H1 (cell line): ENCODE results near the gene RNF114. TPM values are rescaled to one million over a fixed set of nuclear protein-coding genes. Genes with fewer than 3 reads are reported as not detected.

Experiments used
- ASH2L ChIP-seq: fragments of 200-600, 300-600 bp; sonication (generic); IDR thresholded peaks from one replicate; pipeline ENCODE4 v1.7.1; 2017; ENCODE audit warnings: low read length
- CREB1 ChIP-seq: IDR thresholded peaks from 2 replicates; pipeline ENCODE4 v1.6.1; 2012; ENCODE audit warnings: inconsistent platforms
- GABPA ChIP-seq: IDR thresholded peaks from 2 replicates; pipeline ENCODE4 v1.6.1; 2011; ENCODE audit warnings: mild to moderate bottlenecking, low read length, moderate library complexity, borderline replicate concordance; ENCODE audit not compliant: insufficient read depth
- PHF8 ChIP-seq: fragments of 200-600 bp; sonication (generic); conservative IDR thresholded peaks from 2 replicates; pipeline ENCODE4 v1.7.1; 2012; ENCODE audit warnings: low read depth, mild to moderate bottlenecking, inconsistent platforms, low read length, moderate library complexity
- RNF2 ChIP-seq: fragments of 200-900, 300-1000 bp; sonication (generic); IDR thresholded peaks from 2 replicates; pipeline ENCODE4 v1.7.1; 2016; ENCODE audit warnings: borderline replicate concordance, low read depth, mild to moderate bottlenecking, antibody characterized with exemption, low read length; ENCODE audit not compliant: poor library complexity, severe bottlenecking; ENCODE audit errors: missing control alignments
- RXRA ChIP-seq: IDR thresholded peaks from 2 replicates; pipeline ENCODE4 v1.6.1; 2011; ENCODE audit warnings: low read depth, mild to moderate bottlenecking, low read length, moderate library complexity; ENCODE audit not compliant: insufficient read depth
- polyA plus RNA-seq, 7 experiments: library from polyadenylated mRNA; depleted of rRNA in 3 of 7; stranded (reverse) in 5 of 7; unstranded in 2 of 7; fragments of >200 nt in 5 of 7; fragments of 200-250 nt in 2 of 7; gene quantifications; 1 replicate in 5 of 7; 2 replicates in 1 of 7; 4 replicates in 1 of 7; pipeline versions ENCODE4 v1.2.1 to v1.2.3, GENCODE V29; 2011 to 2013; ENCODE audit warnings: missing spikeins in 2 of 7, mixed read lengths in 2 of 7
- total RNA-seq: library from RNA; stranded (reverse); fragmentation: NEBNext Ultra II Directional; extraction: Animal tissue kit (Norgen Biotek cat#: 25700); gene quantifications from 2 replicates; pipeline ENCODE4 v1.2.1, GENCODE V29; 2021
- TF ChIP-seq, protein P1 (sequence below): fragments of 300-600 bp; sonication (generic); IDR thresholded peaks from 2 replicates; pipeline ENCODE4 v1.7.1; 2012; ENCODE audit warnings: low read length, moderate library complexity, mild to moderate bottlenecking, inconsistent platforms; ENCODE audit not compliant: insufficient replicate concordance
- TF ChIP-seq, protein P2 (sequence below): IDR thresholded peaks from 2 replicates; pipeline ENCODE4 v1.6.1; 2011; ENCODE audit warnings: low read length, improper control_type of control experiment

The RNF114 gene
- total and polyA plus RNA-seq, 2 of the 8 experiments (the other 6 are each of a cell fraction or from before 2014, with no cell fraction given), result 81.7 to 89.9 TPM

GRCh38 chr20:49904440-49905214 lies 31.6 kb upstream of the RNF114 start (continued):
- TF ChIP-seq, protein P1, sequence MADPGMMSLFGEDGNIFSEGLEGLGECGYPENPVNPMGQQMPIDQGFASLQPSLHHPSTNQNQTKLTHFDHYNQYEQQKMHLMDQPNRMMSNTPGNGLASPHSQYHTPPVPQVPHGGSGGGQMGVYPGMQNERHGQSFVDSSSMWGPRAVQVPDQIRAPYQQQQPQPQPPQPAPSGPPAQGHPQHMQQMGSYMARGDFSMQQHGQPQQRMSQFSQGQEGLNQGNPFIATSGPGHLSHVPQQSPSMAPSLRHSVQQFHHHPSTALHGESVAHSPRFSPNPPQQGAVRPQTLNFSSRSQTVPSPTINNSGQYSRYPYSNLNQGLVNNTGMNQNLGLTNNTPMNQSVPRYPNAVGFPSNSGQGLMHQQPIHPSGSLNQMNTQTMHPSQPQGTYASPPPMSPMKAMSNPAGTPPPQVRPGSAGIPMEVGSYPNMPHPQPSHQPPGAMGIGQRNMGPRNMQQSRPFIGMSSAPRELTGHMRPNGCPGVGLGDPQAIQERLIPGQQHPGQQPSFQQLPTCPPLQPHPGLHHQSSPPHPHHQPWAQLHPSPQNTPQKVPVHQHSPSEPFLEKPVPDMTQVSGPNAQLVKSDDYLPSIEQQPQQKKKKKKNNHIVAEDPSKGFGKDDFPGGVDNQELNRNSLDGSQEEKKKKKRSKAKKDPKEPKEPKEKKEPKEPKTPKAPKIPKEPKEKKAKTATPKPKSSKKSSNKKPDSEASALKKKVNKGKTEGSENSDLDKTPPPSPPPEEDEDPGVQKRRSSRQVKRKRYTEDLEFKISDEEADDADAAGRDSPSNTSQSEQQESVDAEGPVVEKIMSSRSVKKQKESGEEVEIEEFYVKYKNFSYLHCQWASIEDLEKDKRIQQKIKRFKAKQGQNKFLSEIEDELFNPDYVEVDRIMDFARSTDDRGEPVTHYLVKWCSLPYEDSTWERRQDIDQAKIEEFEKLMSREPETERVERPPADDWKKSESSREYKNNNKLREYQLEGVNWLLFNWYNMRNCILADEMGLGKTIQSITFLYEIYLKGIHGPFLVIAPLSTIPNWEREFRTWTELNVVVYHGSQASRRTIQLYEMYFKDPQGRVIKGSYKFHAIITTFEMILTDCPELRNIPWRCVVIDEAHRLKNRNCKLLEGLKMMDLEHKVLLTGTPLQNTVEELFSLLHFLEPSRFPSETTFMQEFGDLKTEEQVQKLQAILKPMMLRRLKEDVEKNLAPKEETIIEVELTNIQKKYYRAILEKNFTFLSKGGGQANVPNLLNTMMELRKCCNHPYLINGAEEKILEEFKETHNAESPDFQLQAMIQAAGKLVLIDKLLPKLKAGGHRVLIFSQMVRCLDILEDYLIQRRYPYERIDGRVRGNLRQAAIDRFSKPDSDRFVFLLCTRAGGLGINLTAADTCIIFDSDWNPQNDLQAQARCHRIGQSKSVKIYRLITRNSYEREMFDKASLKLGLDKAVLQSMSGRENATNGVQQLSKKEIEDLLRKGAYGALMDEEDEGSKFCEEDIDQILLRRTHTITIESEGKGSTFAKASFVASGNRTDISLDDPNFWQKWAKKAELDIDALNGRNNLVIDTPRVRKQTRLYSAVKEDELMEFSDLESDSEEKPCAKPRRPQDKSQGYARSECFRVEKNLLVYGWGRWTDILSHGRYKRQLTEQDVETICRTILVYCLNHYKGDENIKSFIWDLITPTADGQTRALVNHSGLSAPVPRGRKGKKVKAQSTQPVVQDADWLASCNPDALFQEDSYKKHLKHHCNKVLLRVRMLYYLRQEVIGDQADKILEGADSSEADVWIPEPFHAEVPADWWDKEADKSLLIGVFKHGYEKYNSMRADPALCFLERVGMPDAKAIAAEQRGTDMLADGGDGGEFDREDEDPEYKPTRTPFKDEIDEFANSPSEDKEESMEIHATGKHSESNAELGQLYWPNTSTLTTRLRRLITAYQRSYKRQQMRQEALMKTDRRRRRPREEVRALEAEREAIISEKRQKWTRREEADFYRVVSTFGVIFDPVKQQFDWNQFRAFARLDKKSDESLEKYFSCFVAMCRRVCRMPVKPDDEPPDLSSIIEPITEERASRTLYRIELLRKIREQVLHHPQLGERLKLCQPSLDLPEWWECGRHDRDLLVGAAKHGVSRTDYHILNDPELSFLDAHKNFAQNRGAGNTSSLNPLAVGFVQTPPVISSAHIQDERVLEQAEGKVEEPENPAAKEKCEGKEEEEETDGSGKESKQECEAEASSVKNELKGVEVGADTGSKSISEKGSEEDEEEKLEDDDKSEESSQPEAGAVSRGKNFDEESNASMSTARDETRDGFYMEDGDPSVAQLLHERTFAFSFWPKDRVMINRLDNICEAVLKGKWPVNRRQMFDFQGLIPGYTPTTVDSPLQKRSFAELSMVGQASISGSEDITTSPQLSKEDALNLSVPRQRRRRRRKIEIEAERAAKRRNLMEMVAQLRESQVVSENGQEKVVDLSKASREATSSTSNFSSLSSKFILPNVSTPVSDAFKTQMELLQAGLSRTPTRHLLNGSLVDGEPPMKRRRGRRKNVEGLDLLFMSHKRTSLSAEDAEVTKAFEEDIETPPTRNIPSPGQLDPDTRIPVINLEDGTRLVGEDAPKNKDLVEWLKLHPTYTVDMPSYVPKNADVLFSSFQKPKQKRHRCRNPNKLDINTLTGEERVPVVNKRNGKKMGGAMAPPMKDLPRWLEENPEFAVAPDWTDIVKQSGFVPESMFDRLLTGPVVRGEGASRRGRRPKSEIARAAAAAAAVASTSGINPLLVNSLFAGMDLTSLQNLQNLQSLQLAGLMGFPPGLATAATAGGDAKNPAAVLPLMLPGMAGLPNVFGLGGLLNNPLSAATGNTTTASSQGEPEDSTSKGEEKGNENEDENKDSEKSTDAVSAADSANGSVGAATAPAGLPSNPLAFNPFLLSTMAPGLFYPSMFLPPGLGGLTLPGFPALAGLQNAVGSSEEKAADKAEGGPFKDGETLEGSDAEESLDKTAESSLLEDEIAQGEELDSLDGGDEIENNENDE, result no peak
- TF ChIP-seq CREB1 (no peak), GABPA (no peak), ASH2L (no peak), RXRA (no peak), PHF8 (no peak), RNF2 (no peak)
- TF ChIP-seq, protein P2, sequence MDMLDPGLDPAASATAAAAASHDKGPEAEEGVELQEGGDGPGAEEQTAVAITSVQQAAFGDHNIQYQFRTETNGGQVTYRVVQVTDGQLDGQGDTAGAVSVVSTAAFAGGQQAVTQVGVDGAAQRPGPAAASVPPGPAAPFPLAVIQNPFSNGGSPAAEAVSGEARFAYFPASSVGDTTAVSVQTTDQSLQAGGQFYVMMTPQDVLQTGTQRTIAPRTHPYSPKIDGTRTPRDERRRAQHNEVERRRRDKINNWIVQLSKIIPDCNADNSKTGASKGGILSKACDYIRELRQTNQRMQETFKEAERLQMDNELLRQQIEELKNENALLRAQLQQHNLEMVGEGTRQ, result no peak
